Measurements from ENCODE around the gene HSBP1L1.
A peak's percentile ranks its signal among the peaks of the same experiment; 100 is the strongest.
"Not testable (repeated sequence)": the region's sequence is repeated elsewhere in the genome, so short reads cannot be mapped to it uniquely, and the experiment has no call there.

Gene HSBP1L1

GRCh38 chr18:79958981-79959380, 5.5 kb upstream of the HSBP1L1 start:
- no peak for TF ChIP-seq FOXP2 (optimal IDR thresholded peaks at IDR 0.05; ENCODE audit: control extremely low read depth, extremely low read length, insufficient read depth)
- Histone ChIP-seq H3K4me3 (no peak overlapping the region), H3K27ac (no peak overlapping the region), H3K9ac (ENCODE audit: insufficient read length) (no peak overlapping the region), H3K9me3 (ENCODE audit: low read depth, low read length) (no peaks in the 10 kb centered on the region), H3K36me3 (ENCODE audit: insufficient read depth, low read length) (no peaks in the 10 kb centered on the region)
- no peak for DNase-seq (ENCODE audit: low read depth, low spot score)

- not testable (repeated sequence) for H3K9ac ChIP-seq (ENCODE audit: insufficient read length); H3K9me3 ChIP-seq (ENCODE audit: low read depth, low read length); DNase-seq (ENCODE audit: low read depth, low spot score); H3K36me3 ChIP-seq (ENCODE audit: insufficient read depth, low read length); H3K4me3 ChIP-seq; H3K27ac ChIP-seq
Observed at GRCh38 chr18:79960161-79960801, 4.2 kb upstream of the HSBP1L1 start.

GRCh38 chr18:79960921-79961526, 3.4 kb upstream of the HSBP1L1 start:
- Histone ChIP-seq H3K4me3 (no peak overlapping the region), H3K9ac (ENCODE audit: insufficient read length) (no peak overlapping the region), H3K36me3 (ENCODE audit: insufficient read depth, low read length) (no peaks in the 10 kb centered on the region), H3K9me3 (ENCODE audit: low read depth, low read length) (no peaks in the 10 kb centered on the region), H3K27ac (no peak overlapping the region)
- no peak for TF ChIP-seq POLR2AphosphoS5 (IDR thresholded peaks at IDR 0.05; ENCODE audit: borderline replicate concordance, low read depth, low read length)
- no peak for DNase-seq (ENCODE audit: low read depth, low spot score)

GRCh38 chr18:79961527-79962291, 2.7 kb upstream of the HSBP1L1 start:
- Histone ChIP-seq H3K9me3 (ENCODE audit: low read depth, low read length) (no peaks in the 10 kb centered on the region), H3K27ac (no peak overlapping the region), H3K9ac (ENCODE audit: insufficient read length) (no peak overlapping the region), H3K36me3 (ENCODE audit: insufficient read depth, low read length) (no peaks in the 10 kb centered on the region), H3K4me3 (no peak overlapping the region)
- no peak for DNase-seq (ENCODE audit: low read depth, low spot score)
- TF ChIP-seq FOXP2 (optimal IDR thresholded peaks at IDR 0.05; ENCODE audit: control extremely low read depth, extremely low read length, insufficient read depth) (no peak), EZH2 (IDR thresholded peaks at IDR 0.05) (no peak), POLR2AphosphoS5 (IDR thresholded peaks at IDR 0.05; ENCODE audit: borderline replicate concordance, low read depth, low read length) (no peak)

- no peaks in the 10 kb centered on the region for H3K9me3 ChIP-seq (ENCODE audit: low read depth, low read length)
- no peak for TF ChIP-seq EZH2 (IDR thresholded peaks at IDR 0.05)
- no peak for TF ChIP-seq FOXP2 (optimal IDR thresholded peaks at IDR 0.05; ENCODE audit: control extremely low read depth, extremely low read length, insufficient read depth)
- no peak for TF ChIP-seq POLR2AphosphoS5 (IDR thresholded peaks at IDR 0.05; ENCODE audit: borderline replicate concordance, low read depth, low read length)
- 0 out of 2 replicates have a peak overlapping the region, but pooled peaks have one; percentile 23 for H3K27ac ChIP-seq
- DNase-seq (ENCODE audit: low read depth, low spot score) = no peak
- H3K4me3 ChIP-seq = no peak overlapping the region
- no peak overlapping the region for H3K9ac ChIP-seq (ENCODE audit: insufficient read length)
- no peaks in the 10 kb centered on the region for H3K36me3 ChIP-seq (ENCODE audit: insufficient read depth, low read length)
Observed at GRCh38 chr18:79962311-79962710, 2.1 kb upstream of the HSBP1L1 start.

GRCh38 chr18:79962835-79963657, 1.4 kb upstream of the HSBP1L1 start:
- Histone ChIP-seq H3K9me3 (ENCODE audit: low read depth, low read length) (no peaks in the 10 kb centered on the region), H3K27ac (0 out of 2 replicates have a peak overlapping the region, but pooled peaks have one; percentile 23), H3K36me3 (ENCODE audit: insufficient read depth, low read length) (no peaks in the 10 kb centered on the region), H3K9ac (ENCODE audit: insufficient read length) (no peak overlapping the region), H3K4me3 (no peak overlapping the region)
- DNase-seq (ENCODE audit: low read depth, low spot score) = no peak
- TF ChIP-seq POLR2AphosphoS5 (IDR thresholded peaks at IDR 0.05; ENCODE audit: borderline replicate concordance, low read depth, low read length) (no peak), EZH2 (IDR thresholded peaks at IDR 0.05) (no peak), FOXP2 (optimal IDR thresholded peaks at IDR 0.05; ENCODE audit: control extremely low read depth, extremely low read length, insufficient read depth) (no peak)

GRCh38 chr18:79963658-79964329, 649 bp upstream of the HSBP1L1 start:
- Histone ChIP-seq H3K36me3 (ENCODE audit: insufficient read depth, low read length) (no peaks in the 10 kb centered on the region), H3K9me3 (ENCODE audit: low read depth, low read length) (no peaks in the 10 kb centered on the region), H3K27ac (no peak overlapping the region), H3K4me3 (peak overlapping the region; percentile 79), H3K9ac (ENCODE audit: insufficient read length) (no peak overlapping the region)
- no peak for DNase-seq (ENCODE audit: low read depth, low spot score)
- no peak for TF ChIP-seq POLR2AphosphoS5 (IDR thresholded peaks at IDR 0.05; ENCODE audit: borderline replicate concordance, low read depth, low read length)
- TF ChIP-seq EZH2 (IDR thresholded peaks at IDR 0.05) = no peak
- no peak for TF ChIP-seq FOXP2 (optimal IDR thresholded peaks at IDR 0.05; ENCODE audit: control extremely low read depth, extremely low read length, insufficient read depth)

All from SK-N-MC (cell line).